Upper lobe of left lung (tissue), 6 donors: Measurements from ENCODE around the gene ABHD17A. TPM values are rescaled to one million over a fixed set of nuclear protein-coding genes. Genes with fewer than 3 reads are reported as not detected.

Experiments used
- ATAC-seq, 2 donors: fragments of 200-7000 bp; cut with Tn5 transposase; one replicate each; pipeline ENCODE4 v1.9.1; 2022; ENCODE audit warnings: mild to moderate bottlenecking in 2 of 2, moderate library complexity in 2 of 2; ENCODE audit not compliant: low FRiP score in 2 of 2
- DNase-seq, 2 donors: peaks; one replicate each; pipeline ENCODE4 v3.0.0-alpha.2; 2019 to 2020
- H3K27ac ChIP-seq, 4 donors: fragments of 200-600 bp; sonication (generic); one replicate each; pipeline ENCODE4 v1.5.1; 2016 to 2019
- H3K27me3 ChIP-seq, 4 donors: fragments of 200-600 bp; sonication (generic); one replicate each; pipeline ENCODE4 v1.5.1; 2017 to 2019
- H3K36me3 ChIP-seq, 4 donors: fragments of 200-600 bp; sonication (generic); one replicate each; pipeline ENCODE4 v1.5.1; 2016 to 2019
- H3K4me1 ChIP-seq, 4 donors: fragments of 200-600 bp; sonication (generic); one replicate each; pipeline ENCODE4 v1.5.1; 2018 to 2019
- H3K4me3 ChIP-seq, 4 donors: fragments of 200-600 bp; sonication (generic); one replicate each; pipeline ENCODE4 v1.5.1; 2017 to 2019; ENCODE audit warnings: mild to moderate bottlenecking in 2 of 4, moderate library complexity in 1 of 4
- H3K9me3 ChIP-seq, 4 donors: fragments of 200-600 bp; sonication (generic); one replicate each; pipeline ENCODE4 v1.5.1; 2018 to 2019
- EP300 ChIP-seq, 4 donors: sonication (generic); formaldehyde crosslinking; IDR thresholded peaks; one replicate each; pipeline ENCODE4 v1.5.1; 2017; ENCODE audit warnings: antibody characterized with exemption in 4 of 4, control low read depth in 2 of 4
- POLR2A ChIP-seq, 4 donors: fragments of 450-650 bp; IDR thresholded peaks; one replicate each; pipeline ENCODE4 v1.5.1; 2016 to 2017; ENCODE audit warnings: antibody characterized with exemption in 4 of 4, mild to moderate bottlenecking in 2 of 4
- POLR2AphosphoS5 ChIP-seq, 2 donors: sonication (generic); formaldehyde crosslinking; IDR thresholded peaks; one replicate each; pipeline ENCODE4 v1.5.1; 2017; ENCODE audit warnings: antibody characterized with exemption in 2 of 2
- WGBS, 2 donors: methylation state at CpG; one replicate each; pipeline ENCODE4 v1.1.5; 2017 to 2018; 5-methylcytosine and 5-hydroxymethylcytosine counted together
- total RNA-seq, 6 donors: library from RNA; depleted of rRNA in 4 of 6; stranded (reverse); fragments of >200 nt in 4 of 6; gene quantifications; one replicate each; pipeline versions ENCODE4 v1.1.0 to v1.2.1, GENCODE V29; 2016 to 2021
- TF ChIP-seq, protein P1 (sequence below), 6 experiments: fragments of 450-650 bp in 4 of 6; fragments of 200-600 bp in 2 of 6; sonication (generic) in 2 of 6; IDR thresholded peaks; one replicate each; pipeline ENCODE4 v1.5.1; 2016 to 2019; ENCODE audit warnings: antibody characterized with exemption in 6 of 6
- donor health status: DM: no; HTN: no; CAD: no; lungs with moderate emphysema.
- donor health status: DM: no; HTN: yes; CAD: no; lungs with severe emphysema.

The ABHD17A gene
- total RNA-seq, 6 donors from 2014 or later, result 63.4 to 143 (median 108) TPM

DNA sequence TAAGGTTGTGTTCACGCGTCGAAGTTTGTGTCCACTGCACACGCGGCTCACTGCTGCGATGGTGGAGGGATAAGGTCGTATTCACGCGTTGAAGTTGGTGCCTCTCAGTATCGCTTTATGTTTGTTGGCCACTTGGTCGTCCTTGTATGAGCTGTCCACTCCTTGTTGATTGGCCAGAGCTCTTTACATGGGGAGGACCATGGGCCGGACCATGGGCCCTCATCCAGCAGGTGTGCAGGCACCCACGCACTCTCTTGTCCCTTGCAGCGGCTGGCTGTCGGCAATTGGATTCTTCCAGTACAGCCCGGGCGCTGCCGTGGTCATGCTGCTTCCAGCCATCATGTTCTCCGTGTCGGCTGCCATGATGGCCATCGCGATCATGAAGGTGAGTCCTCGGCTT, 37.5 kb upstream of the ABHD17A start:
- Histone ChIP-seq H3K27me3 (no peaks in the 10 kb centered on the region), H3K27ac (no peak overlapping the region), H3K9me3 (no peaks in the 10 kb centered on the region), H3K4me1 (no peaks in the 10 kb centered on the region), H3K36me3 (peaks cover 14 to 75% (median 61%) of the 10 kb centered on the region in 4 donors), H3K4me3 (no peak overlapping the region)
- 92 to 96% methylated on average over 21 to 22 of the region's 23 CpGs for WGBS, 2 donors
- ATAC-seq, result no peak
- TF ChIP-seq POLR2AphosphoS5 (IDR thresholded peaks at IDR 0.05), result no peak
- TF ChIP-seq, protein P1, sequence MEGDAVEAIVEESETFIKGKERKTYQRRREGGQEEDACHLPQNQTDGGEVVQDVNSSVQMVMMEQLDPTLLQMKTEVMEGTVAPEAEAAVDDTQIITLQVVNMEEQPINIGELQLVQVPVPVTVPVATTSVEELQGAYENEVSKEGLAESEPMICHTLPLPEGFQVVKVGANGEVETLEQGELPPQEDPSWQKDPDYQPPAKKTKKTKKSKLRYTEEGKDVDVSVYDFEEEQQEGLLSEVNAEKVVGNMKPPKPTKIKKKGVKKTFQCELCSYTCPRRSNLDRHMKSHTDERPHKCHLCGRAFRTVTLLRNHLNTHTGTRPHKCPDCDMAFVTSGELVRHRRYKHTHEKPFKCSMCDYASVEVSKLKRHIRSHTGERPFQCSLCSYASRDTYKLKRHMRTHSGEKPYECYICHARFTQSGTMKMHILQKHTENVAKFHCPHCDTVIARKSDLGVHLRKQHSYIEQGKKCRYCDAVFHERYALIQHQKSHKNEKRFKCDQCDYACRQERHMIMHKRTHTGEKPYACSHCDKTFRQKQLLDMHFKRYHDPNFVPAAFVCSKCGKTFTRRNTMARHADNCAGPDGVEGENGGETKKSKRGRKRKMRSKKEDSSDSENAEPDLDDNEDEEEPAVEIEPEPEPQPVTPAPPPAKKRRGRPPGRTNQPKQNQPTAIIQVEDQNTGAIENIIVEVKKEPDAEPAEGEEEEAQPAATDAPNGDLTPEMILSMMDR (IDR thresholded peaks at IDR 0.05), result no peak
- no peak for TF ChIP-seq EP300 (IDR thresholded peaks at IDR 0.05)
- no peak for TF ChIP-seq POLR2A (IDR thresholded peaks at IDR 0.05)
- DNase-seq, result no peak

- Histone ChIP-seq H3K27me3 (no peaks in the 10 kb centered on the region), H3K36me3 (peaks cover 14 to 83% (median 64%) of the 10 kb centered on the region in 4 donors), H3K27ac (no peak overlapping the region), H3K4me1 (no peaks in the 10 kb centered on the region), H3K9me3 (no peaks in the 10 kb centered on the region), H3K4me3 (no peak overlapping the region)
- no peak for TF ChIP-seq EP300 (IDR thresholded peaks at IDR 0.05)
- WGBS, 2 donors, result 87 to 91% methylated on average over 15 of the region's 15 CpGs
- DNase-seq (peak in 1 of 2 donors; percentile 70), ATAC-seq (no peak)
These were observed 36.5 kb upstream of the ABHD17A start for GRCh38 chr19:1921825-1922224.

GRCh38 chr19:1921326-1921725, 36.0 kb upstream of the ABHD17A start:
- H3K27me3 ChIP-seq, result no peaks in the 10 kb centered on the region
- H3K4me3 ChIP-seq, result no peak overlapping the region
- WGBS, 2 donors, result 98 to 99% methylated on average over 11 to 19 of the region's 19 CpGs
- H3K36me3 ChIP-seq, result peaks cover 14 to 83% (median 64%) of the 10 kb centered on the region in 4 donors
- H3K4me1 ChIP-seq, result no peaks in the 10 kb centered on the region
- no peak overlapping the region for H3K27ac ChIP-seq
- H3K9me3 ChIP-seq, result no peaks in the 10 kb centered on the region
- ATAC-seq, result no peak
- TF ChIP-seq POLR2A (IDR thresholded peaks at IDR 0.05) (no peak), POLR2AphosphoS5 (IDR thresholded peaks at IDR 0.05) (no peak), EP300 (IDR thresholded peaks at IDR 0.05) (no peak)
- TF ChIP-seq, protein P1 (IDR thresholded peaks at IDR 0.05), result no peak
- no peak for DNase-seq

DNA sequence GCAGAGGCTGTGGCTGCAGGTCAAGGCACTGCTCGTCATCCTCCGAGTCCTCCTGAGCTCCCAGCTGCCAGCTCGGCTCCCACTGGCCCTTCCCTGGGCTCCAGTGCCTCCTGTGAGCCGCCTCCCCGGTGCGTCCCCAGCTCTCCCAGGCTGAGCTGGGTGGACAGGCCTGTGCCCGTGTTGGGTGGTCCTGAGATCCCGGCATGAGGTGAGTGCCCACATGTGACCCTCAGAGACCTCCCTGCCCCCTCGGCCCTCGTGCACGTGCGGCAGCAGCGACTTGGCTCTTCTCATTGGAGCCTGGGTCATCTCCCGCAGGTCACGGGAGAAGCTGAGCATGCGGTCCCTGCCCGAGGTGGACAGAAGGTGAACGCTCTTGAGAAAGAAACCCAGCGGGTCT, 35.3 kb upstream of the ABHD17A start:
- H3K27me3 ChIP-seq, result no peaks in the 10 kb centered on the region
- TF ChIP-seq, protein P1 (IDR thresholded peaks at IDR 0.05), result no peak
- DNase-seq (no peak), ATAC-seq (no peak)
- no peak overlapping the region for H3K4me3 ChIP-seq
- H3K27ac ChIP-seq, result no peak overlapping the region
- 93% methylated on average over 19 of the region's 19 CpGs; no CpG with 5 or more reads in 1 of the 2 donors for WGBS, 2 donors
- no peaks in the 10 kb centered on the region for H3K9me3 ChIP-seq
- peaks cover 14 to 79% (median 64%) of the 10 kb centered on the region in 4 donors for H3K36me3 ChIP-seq
- no peaks in the 10 kb centered on the region for H3K4me1 ChIP-seq

DNA sequence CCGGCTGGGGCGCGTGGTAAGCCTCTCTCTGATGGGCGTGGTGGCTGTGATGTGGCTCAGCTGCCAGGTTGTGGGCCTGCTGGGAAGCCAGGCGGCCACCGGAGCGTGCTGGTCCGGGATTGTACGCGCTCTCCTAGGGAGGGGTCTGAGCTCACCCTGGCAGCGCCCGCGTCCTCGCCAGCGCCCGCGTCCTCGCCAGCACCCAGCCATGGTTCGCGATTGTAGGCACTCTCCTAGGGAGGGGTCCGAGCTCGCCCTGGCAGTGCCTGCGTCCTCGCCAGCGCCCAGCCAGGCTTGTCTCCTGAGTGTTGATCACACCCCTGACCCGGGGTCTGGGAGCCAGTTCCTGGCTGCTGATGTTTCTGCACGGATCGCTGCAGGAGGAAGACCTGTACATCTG, 33.7 kb upstream of the ABHD17A start:
- Histone ChIP-seq H3K36me3 (peaks cover 11 to 68% (median 56%) of the 10 kb centered on the region in 4 donors), H3K4me3 (no peak overlapping the region), H3K9me3 (no peaks in the 10 kb centered on the region), H3K4me1 (no peaks in the 10 kb centered on the region), H3K27me3 (no peaks in the 10 kb centered on the region), H3K27ac (no peak overlapping the region)
- DNase-seq, result no peak
- ATAC-seq, result no peak
- TF ChIP-seq, protein P1 (IDR thresholded peaks at IDR 0.05), result no peak
- TF ChIP-seq EP300 (IDR thresholded peaks at IDR 0.05) (no peak), POLR2AphosphoS5 (IDR thresholded peaks at IDR 0.05) (no peak)
- whole genome bisulfite sequencing, 2 donors, result 94 to 97% methylated on average over 6 to 27 of the region's 28 CpGs
